ENCODE data around the gene CXCL8. TPM values are rescaled to one million over a fixed set of nuclear protein-coding genes. Genes with fewer than 3 reads are reported as not detected.
"Not testable (repeated sequence)": the region's sequence is repeated elsewhere in the genome, so short reads cannot be mapped to it uniquely, and the experiment has no call there.

Gene CXCL8
- total RNA-seq (ENCODE audit: low replicate concordance): not detected in 2 replicates

- H3K4me3 Mint-ChIP-seq: no peak within 1 kb of the TSS
These were observed at the start of gene CXCL8 for GRCh38 chr4:73740353-73740778. CXCL8 (plus strand) TSS chr4:73740569; CDS start chr4:73740659, 90 bp downstream.

GRCh38 chr4:73691201-73691600 lies 49.2 kb upstream of the CXCL8 start:
- H3K9me3 Mint-ChIP-seq; H2AFZ ChIP-seq (replicated peaks); H3K4me1 ChIP-seq; H3K36me3 ChIP-seq; H3K9me3 ChIP-seq (ENCODE audit: low read depth); H3K9ac ChIP-seq; H3K4me2 ChIP-seq; H3K4me3 ChIP-seq; H3K79me2 ChIP-seq (ENCODE audit: low read depth); H3F3A ChIP-seq (ENCODE audit: low read depth); H3K36me3 Mint-ChIP-seq; DNase-seq (ENCODE audit: low spot score); H3K27me3 ChIP-seq; H4K20me1 ChIP-seq (ENCODE audit: low read depth); H3K27me3 Mint-ChIP-seq (ENCODE audit: insufficient read depth, low read depth); H3K4me3 Mint-ChIP-seq; H3K27ac Mint-ChIP-seq; H3K4me1 Mint-ChIP-seq; H3K27ac ChIP-seq: not testable (repeated sequence)

More at GRCh38 chr4:73740353-73740778, at the start of gene CXCL8:
- H3K27ac ChIP-seq: no peak within 1 kb of the TSS
- TF ChIP-seq EZH2phosphoT487 (IDR thresholded peaks at IDR 0.05): no peak
- no peak for TF ChIP-seq EZH2 (IDR thresholded peaks at IDR 0.05)
- no peak for TF ChIP-seq CTCF (IDR thresholded peaks at IDR 0.05)
- H3K36me3 ChIP-seq: no peaks in the 10 kb centered on the region
- peaks cover 3% of the 10 kb centered on the region for H3K9me3 Mint-ChIP-seq
- no peaks in the 10 kb centered on the region for H3K4me1 ChIP-seq
- no peak within 1 kb of the TSS for H3K4me2 ChIP-seq
- H3K27me3 Mint-ChIP-seq (ENCODE audit: insufficient read depth, low read depth): no peaks in the 10 kb centered on the region
- H3K27me3 ChIP-seq: no peaks in the 10 kb centered on the region
- no peaks in the 10 kb centered on the region for H3K4me1 Mint-ChIP-seq
- H3K9ac ChIP-seq: no peak within 1 kb of the TSS
- H3K27ac Mint-ChIP-seq: no peak within 1 kb of the TSS
- H3K9me3 ChIP-seq (ENCODE audit: low read depth): no peaks in the 10 kb centered on the region
- DNase-seq (ENCODE audit: low spot score): no peak
- no peaks in the 10 kb centered on the region for H3K79me2 ChIP-seq (ENCODE audit: low read depth)
- no peaks in the 10 kb centered on the region for H4K20me1 ChIP-seq (ENCODE audit: low read depth)
- H3K36me3 Mint-ChIP-seq: no peaks in the 10 kb centered on the region
- no peaks in the 10 kb centered on the region for H3F3A ChIP-seq (ENCODE audit: low read depth)
- no peak within 1 kb of the TSS for H3K4me3 ChIP-seq
- H2AFZ ChIP-seq (replicated peaks): no peak within 1 kb of the TSS

GRCh38 chr4:73691759-73692158 lies 48.6 kb upstream of the CXCL8 start:
- no peaks in the 10 kb centered on the region for H3K4me1 Mint-ChIP-seq
- no peaks in the 10 kb centered on the region for H3K36me3 Mint-ChIP-seq
- Histone ChIP-seq H3F3A (ENCODE audit: low read depth) (no peaks in the 10 kb centered on the region), H3K27me3 (no peaks in the 10 kb centered on the region), H3K4me3 (no peak overlapping the region), H3K9me3 (ENCODE audit: low read depth) (no peaks in the 10 kb centered on the region), H3K4me1 (no peaks in the 10 kb centered on the region), H3K79me2 (ENCODE audit: low read depth) (no peaks in the 10 kb centered on the region), H4K20me1 (ENCODE audit: low read depth) (no peaks in the 10 kb centered on the region), H2AFZ (replicated peaks) (no peak overlapping the region), H3K9ac (no peak overlapping the region), H3K36me3 (no peaks in the 10 kb centered on the region), H3K27ac (no peak overlapping the region), H3K4me2 (no peak overlapping the region)
- H3K4me3 Mint-ChIP-seq: no peak overlapping the region
- TF ChIP-seq CTCF (IDR thresholded peaks at IDR 0.05) (no peak), EZH2 (IDR thresholded peaks at IDR 0.05) (no peak), EZH2phosphoT487 (IDR thresholded peaks at IDR 0.05) (no peak)
- DNase-seq (ENCODE audit: low spot score): no peak
- H3K27ac Mint-ChIP-seq: no peak overlapping the region
- H3K27me3 Mint-ChIP-seq (ENCODE audit: insufficient read depth, low read depth): no peaks in the 10 kb centered on the region
- H3K9me3 Mint-ChIP-seq: no peaks in the 10 kb centered on the region

GRCh38 chr4:73692254-73692653 lies 48.1 kb upstream of the CXCL8 start:
- H3K9me3 ChIP-seq (ENCODE audit: low read depth): no peaks in the 10 kb centered on the region
- no peak for DNase-seq (ENCODE audit: low spot score)
- H3K27me3 Mint-ChIP-seq (ENCODE audit: insufficient read depth, low read depth): no peaks in the 10 kb centered on the region
- no peak overlapping the region for H3K4me3 ChIP-seq
- H3K9me3 Mint-ChIP-seq: no peaks in the 10 kb centered on the region
- H3F3A ChIP-seq (ENCODE audit: low read depth): no peaks in the 10 kb centered on the region
- no peak overlapping the region for H3K4me3 Mint-ChIP-seq
- H3K4me2 ChIP-seq: no peak overlapping the region
- no peaks in the 10 kb centered on the region for H3K79me2 ChIP-seq (ENCODE audit: low read depth)
- H3K36me3 ChIP-seq: no peaks in the 10 kb centered on the region
- H3K36me3 Mint-ChIP-seq: no peaks in the 10 kb centered on the region
- no peaks in the 10 kb centered on the region for H3K4me1 ChIP-seq
- H3K27ac Mint-ChIP-seq: no peak overlapping the region
- H2AFZ ChIP-seq (replicated peaks): no peak overlapping the region
- H3K4me1 Mint-ChIP-seq: no peaks in the 10 kb centered on the region
- H4K20me1 ChIP-seq (ENCODE audit: low read depth): no peaks in the 10 kb centered on the region
- H3K27ac ChIP-seq: no peak overlapping the region
- H3K9ac ChIP-seq: no peak overlapping the region
- no peaks in the 10 kb centered on the region for H3K27me3 ChIP-seq
- TF ChIP-seq EZH2phosphoT487 (IDR thresholded peaks at IDR 0.05) (no peak), CTCF (IDR thresholded peaks at IDR 0.05) (no peak), EZH2 (IDR thresholded peaks at IDR 0.05) (no peak)

Data from neural progenitor cell (in vitro differentiated cells).